Activated naive CD8-positive, alpha-beta T cell treated with anti-CD3 and anti-CD28 coated beads for 36 hours (primary cell): Measurements from ENCODE around the gene PIAS2. TPM values are rescaled to one million over a fixed set of nuclear protein-coding genes. Genes with fewer than 3 reads are reported as not detected.
"Not testable (repeated sequence)": the region's sequence is repeated elsewhere in the genome, so short reads cannot be mapped to it uniquely, and the experiment has no call there.

Source experiments
- DNase-seq: peaks from one replicate; pipeline ENCODE4 v3.0.0; 2021
- H3K27ac Mint-ChIP-seq: one replicate; pipeline ENCODE4 v1.8.0; 2022; ENCODE audit warnings: mild to moderate bottlenecking, moderate library complexity, mixed read lengths
- H3K27me3 Mint-ChIP-seq: one replicate; pipeline ENCODE4 v1.8.0; 2022; ENCODE audit warnings: mild to moderate bottlenecking, mixed read lengths
- H3K36me3 Mint-ChIP-seq: one replicate; pipeline ENCODE4 v1.8.0; 2021; ENCODE audit warnings: mild to moderate bottlenecking, mixed read lengths
- H3K4me1 Mint-ChIP-seq: one replicate; pipeline ENCODE4 v1.8.0; 2021; ENCODE audit warnings: mixed read lengths
- H3K4me3 Mint-ChIP-seq: one replicate; pipeline ENCODE4 v1.8.0; 2022; ENCODE audit warnings: mild to moderate bottlenecking, moderate library complexity, mixed read lengths
- H3K9me3 Mint-ChIP-seq: one replicate; pipeline ENCODE4 v1.8.0; 2022; ENCODE audit warnings: mixed read lengths
- total RNA-seq, 2 experiments: library from RNA; stranded (reverse); gene quantifications; one replicate each; pipeline ENCODE4 v1.2.3, GENCODE V29; 2021

Gene PIAS2, protein sequence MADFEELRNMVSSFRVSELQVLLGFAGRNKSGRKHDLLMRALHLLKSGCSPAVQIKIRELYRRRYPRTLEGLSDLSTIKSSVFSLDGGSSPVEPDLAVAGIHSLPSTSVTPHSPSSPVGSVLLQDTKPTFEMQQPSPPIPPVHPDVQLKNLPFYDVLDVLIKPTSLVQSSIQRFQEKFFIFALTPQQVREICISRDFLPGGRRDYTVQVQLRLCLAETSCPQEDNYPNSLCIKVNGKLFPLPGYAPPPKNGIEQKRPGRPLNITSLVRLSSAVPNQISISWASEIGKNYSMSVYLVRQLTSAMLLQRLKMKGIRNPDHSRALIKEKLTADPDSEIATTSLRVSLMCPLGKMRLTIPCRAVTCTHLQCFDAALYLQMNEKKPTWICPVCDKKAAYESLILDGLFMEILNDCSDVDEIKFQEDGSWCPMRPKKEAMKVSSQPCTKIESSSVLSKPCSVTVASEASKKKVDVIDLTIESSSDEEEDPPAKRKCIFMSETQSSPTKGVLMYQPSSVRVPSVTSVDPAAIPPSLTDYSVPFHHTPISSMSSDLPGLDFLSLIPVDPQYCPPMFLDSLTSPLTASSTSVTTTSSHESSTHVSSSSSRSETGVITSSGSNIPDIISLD
- 10 to 100 TPM; 37.4 to 38.8 TPM for total RNA-seq

DNA sequence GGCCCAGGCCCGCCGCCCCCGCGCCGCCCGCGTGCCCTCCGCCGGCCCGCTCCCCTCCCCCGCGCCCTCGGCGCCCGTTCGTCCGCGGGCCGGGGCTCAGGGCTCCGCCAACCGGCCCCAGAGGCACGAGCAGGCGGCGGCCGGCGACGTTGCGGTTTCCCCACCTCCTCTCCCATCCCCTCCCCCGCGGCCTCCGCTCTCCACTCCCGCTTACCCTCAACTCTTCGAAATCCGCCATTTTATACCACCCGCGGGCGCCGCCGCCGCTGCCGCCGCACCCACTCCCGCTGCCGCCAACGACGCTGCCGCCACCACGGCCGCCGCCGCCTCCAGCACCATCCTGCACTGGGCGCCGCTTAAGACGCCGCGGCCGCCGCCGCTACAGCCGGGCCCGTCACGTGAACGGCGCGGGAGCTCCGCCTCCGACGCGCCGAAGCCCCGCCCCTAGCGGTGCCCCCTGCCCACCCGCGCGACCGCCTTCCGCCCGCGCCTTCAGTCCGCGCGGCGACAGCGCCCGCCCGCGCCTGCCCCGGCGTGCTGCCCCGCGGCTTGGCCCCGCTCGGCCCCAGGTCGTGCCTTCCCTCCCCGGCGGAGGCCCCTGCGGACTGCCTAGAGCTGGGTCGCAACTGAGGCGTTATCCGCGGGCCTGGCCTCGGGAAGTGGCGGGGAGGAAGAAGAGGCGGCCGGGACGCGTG lies at the start of gene PIAS2, which contains the start of gene KATNAL2:
TSS of gene PIAS2 (minus strand) at position 400 of the 695 bp plus-strand sequence. CDS start at position 238, 162 bp downstream.
TSS of gene KATNAL2 (plus strand) at position 495 of the 695 bp plus-strand sequence. CDS start 29,271 bp downstream, outside the sequence.
- peak; percentile 82 for DNase-seq
- Mint-ChIP-seq H3K4me1 (peaks cover 42% of the 10 kb centered on the region), H3K27ac (peak within 1 kb of the TSS; percentile 83), H3K27me3 (no peaks in the 10 kb centered on the region), H3K4me3 (peak within 1 kb of the TSS; percentile 89), H3K9me3 (no peaks in the 10 kb centered on the region), H3K36me3 (peaks cover 18% of the 10 kb centered on the region)

DNA sequence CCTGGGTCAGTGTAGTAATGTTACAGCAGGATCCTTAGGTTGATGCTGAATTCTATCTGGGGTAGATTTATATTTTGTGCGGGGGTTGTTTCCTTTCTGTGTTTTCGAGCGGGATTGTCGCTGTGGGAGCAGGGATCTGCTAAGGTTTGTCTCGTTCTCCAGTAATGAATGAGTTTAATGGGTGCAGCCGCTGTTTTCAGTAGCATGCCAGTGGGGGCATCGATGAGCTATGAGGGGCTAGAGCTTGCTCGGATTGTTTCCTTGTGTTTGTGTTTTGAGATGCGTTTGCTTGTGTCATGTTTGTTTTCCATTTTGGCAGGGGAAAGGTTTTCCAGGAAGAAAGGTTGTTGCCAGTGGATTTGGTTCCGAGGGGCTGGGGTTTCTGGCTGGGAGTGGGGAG lies 49.0 kb upstream of the PIAS2 start:
- not testable (repeated sequence) for H3K27me3 Mint-ChIP-seq, DNase-seq, H3K4me3 Mint-ChIP-seq, H3K4me1 Mint-ChIP-seq, H3K36me3 Mint-ChIP-seq, H3K27ac Mint-ChIP-seq, H3K9me3 Mint-ChIP-seq

DNA sequence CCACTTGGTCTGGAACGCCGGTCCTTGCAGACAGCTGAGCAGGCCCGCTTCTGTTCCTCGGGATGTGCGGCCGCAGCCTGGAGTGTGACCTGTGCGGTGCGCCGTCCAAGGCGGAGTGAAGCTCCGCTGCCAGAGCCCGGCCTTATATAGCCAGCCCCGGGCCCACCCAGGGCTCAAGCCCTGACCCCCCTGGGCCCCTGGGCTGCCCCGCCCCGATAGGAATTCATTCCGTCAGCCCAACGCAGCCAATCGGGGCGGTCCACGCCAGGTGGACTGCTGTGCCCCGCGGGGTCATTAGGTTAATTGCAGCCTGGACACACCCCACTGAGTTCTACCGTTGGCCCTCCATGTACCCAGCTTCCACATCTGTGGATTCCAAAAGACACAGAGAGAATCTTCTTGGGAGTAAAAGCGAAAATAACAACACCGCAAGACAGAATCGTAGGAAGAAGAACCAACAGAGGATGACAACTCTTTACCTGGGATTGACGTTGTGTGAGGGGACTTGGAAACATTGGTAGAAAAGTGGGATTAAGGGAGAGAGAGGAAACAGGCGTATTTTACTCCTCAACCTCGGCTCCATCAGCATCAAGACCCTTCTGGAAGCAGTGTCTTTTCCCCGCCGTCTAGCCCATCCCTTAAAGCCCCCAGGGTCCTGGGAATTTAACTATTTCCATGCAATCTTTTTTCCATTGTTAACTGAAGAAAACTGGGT lies 47.4 kb upstream of the PIAS2 start:
- not testable (repeated sequence) for H3K27ac Mint-ChIP-seq, H3K36me3 Mint-ChIP-seq, H3K9me3 Mint-ChIP-seq, H3K4me3 Mint-ChIP-seq, DNase-seq, H3K4me1 Mint-ChIP-seq, H3K27me3 Mint-ChIP-seq

DNA sequence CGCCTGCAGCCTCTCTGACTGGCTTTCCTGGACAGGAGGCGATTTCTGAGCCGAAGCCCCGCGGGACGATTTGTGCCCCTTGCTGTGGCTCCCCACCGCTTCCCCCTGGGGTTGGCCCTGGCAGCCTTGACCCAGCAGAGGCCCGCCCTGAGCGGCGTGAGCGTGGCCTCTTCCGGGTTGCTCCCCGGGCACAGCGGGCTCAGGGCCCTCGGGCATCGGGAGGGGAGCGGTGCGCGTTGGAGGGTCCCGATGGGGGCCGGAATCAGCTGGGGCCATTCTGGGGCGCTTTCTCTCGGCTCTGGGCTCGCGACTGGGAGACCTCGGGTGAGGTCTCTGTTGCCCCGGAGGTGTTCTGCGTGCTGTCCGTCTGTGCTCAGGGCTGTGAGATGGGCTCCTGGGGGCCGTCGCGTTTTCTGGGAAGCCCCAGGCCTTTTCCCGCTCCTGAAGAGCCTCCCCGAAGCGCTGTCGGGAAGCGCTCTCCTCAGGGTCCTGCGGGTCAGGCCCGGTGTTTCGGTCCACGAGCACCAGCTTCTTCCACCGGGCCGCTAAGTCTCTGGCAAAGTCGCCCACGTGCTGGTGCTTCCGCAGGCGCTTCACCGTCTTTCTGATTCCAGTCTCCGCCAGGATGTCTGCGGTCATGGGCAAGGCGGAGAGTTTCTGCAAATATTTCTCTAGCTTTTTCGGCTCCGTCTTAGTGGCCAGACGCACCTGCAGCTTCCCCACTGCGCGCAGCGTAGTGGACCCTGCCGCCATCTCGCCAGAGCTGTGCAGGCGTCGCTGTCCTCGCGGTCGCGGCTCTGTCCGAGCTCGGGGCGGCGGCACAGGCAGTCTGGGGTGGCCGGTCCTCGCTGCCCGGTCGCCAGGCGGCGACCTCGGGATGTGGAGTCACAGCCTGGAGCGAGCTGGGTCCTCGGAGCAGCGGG lies 46.6 kb upstream of the PIAS2 start:
- not testable (repeated sequence) for H3K36me3 Mint-ChIP-seq, DNase-seq, H3K27me3 Mint-ChIP-seq, H3K4me1 Mint-ChIP-seq, H3K27ac Mint-ChIP-seq, H3K4me3 Mint-ChIP-seq, H3K9me3 Mint-ChIP-seq

DNA sequence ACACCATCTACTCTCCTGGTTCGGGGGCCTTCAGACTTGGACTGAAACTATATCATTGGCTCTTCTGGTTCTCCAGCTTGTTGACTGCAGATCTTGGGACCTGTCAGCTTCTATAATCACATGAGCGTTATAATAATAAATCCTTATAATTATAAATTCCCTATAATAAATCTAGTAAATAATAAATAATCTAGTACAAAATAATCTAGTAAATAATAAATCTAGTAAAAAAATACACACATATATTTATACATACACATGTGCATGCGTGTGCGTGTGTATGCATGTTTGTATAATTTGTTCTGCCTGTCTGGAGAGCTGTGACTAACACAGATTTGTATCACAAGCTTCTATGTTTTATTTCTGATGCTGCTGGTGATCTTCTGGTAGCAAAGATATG lies 40.9 kb upstream of the PIAS2 start:
- H3K4me3 Mint-ChIP-seq: no peak overlapping the region
- H3K9me3 Mint-ChIP-seq: peaks cover 1% of the 10 kb centered on the region
- H3K27me3 Mint-ChIP-seq: no peaks in the 10 kb centered on the region
- no peak overlapping the region for H3K27ac Mint-ChIP-seq
- H3K4me1 Mint-ChIP-seq: no peaks in the 10 kb centered on the region
- no peak for DNase-seq
- no peaks in the 10 kb centered on the region for H3K36me3 Mint-ChIP-seq

DNA sequence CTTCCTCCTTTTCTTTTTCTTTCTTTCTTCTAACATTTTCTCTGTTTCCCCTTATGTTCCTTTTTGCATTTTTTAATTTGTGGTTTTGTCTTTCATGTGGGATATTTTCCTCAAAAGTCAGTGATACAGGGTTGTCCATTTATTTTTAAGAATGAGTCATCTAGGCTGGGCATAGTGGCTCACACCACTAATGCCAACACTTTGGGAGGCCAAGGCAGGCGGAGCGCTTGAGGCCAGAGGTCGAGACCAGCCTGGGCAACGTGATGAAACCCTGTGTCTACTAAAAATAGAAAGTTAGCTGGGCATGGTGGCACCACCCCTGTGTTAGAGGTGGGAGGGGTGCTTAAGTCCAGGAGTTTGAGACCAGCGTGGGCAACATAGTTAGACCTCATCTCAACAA lies 35.9 kb upstream of the PIAS2 start:
- Mint-ChIP-seq H3K27ac (no peak overlapping the region), H3K4me1 (no peaks in the 10 kb centered on the region), H3K27me3 (peaks cover 14% of the 10 kb centered on the region), H3K4me3 (no peak overlapping the region), H3K36me3 (no peaks in the 10 kb centered on the region), H3K9me3 (no peaks in the 10 kb centered on the region)
- DNase-seq: no peak

DNA sequence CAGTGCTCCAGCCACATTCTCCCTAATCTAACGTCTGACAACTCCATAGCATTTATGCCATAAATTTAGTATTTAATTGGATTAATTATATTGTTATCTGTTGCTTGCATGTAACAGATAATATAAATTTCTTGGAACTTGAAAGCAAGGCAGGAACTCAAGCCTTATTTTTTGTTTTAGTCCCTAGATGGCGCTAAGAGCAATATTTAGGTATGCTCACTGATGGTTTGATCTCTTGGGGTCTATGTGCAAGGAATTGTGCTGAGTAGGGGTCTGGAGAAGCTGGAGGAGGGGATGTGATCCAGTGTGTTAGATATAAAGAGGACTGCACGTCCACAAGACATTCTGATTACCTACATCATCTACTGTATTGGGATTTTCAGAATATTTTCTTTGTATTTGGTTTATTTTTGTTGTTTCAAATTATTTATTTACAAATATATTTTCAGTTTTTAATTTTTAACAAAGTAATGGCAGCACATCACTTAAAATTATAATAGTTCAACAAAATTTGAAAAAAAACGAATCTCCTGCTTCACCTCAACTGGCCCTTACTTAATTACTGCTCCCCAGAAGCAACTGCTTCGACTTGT lies 32.9 kb upstream of the PIAS2 start:
- Mint-ChIP-seq H3K9me3 (no peaks in the 10 kb centered on the region), H3K4me3 (no peak overlapping the region), H3K4me1 (no peaks in the 10 kb centered on the region), H3K36me3 (no peaks in the 10 kb centered on the region), H3K27me3 (peaks cover 17% of the 10 kb centered on the region), H3K27ac (no peak overlapping the region)
- no peak for DNase-seq

DNA sequence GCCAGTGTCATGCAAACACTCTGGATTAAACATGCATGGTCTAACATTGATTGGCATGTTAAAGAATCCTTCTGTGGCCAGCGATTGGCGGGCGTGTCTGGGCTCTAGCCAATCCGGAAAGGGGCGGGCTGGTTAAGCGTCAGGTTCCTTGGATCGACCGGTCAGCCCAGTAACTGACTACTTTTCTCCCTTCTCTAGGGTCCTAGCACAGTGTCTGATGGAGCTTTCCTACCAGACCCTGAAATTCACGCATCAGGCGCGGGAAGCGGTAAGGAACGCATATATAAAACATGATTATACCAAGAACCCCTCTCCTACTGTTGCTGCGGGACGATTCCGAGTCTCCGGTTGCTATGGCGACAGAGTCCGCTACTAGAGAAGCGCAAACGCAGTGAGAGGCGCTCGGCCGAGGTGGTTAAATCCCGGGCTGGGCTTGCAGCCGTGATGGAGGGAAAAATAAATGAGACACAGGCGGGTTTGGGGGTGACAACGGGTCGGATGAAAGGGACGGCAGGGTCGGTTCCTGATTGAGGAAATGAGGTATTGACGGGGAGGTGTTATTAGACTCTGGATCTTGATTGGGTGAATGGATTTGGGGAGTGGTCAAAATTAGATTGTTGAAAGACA lies 29.5 kb upstream of the PIAS2 start:
- DNase-seq: peak; percentile 67
- Mint-ChIP-seq H3K27ac (no peak overlapping the region), H3K4me3 (no peak overlapping the region), H3K4me1 (no peaks in the 10 kb centered on the region), H3K36me3 (no peaks in the 10 kb centered on the region), H3K9me3 (no peaks in the 10 kb centered on the region), H3K27me3 (peaks cover 19% of the 10 kb centered on the region)

DNA sequence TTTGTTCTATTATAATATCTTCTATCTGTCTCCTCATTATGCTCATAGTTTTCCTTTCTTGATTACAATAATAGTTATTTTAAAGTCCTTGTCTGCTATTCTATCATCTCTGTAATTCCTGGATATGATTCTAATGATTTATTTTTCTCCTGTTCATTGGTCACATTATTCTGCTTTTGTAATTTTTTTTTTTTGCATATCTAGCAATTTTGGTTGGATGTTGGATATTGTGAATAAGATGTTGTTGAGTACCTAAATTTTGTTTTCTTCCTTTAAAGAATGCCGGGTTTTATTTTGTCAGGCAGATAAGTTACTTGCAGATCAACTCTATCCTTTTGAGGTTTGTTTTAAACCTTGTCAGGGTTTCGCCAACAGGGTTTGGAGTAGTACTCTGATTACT lies 25.3 kb upstream of the PIAS2 start:
- Mint-ChIP-seq H3K27ac (no peak overlapping the region), H3K36me3 (no peaks in the 10 kb centered on the region), H3K4me1 (no peaks in the 10 kb centered on the region), H3K27me3 (peaks cover 5% of the 10 kb centered on the region), H3K4me3 (no peak overlapping the region), H3K9me3 (no peaks in the 10 kb centered on the region)
- DNase-seq: no peak

DNA sequence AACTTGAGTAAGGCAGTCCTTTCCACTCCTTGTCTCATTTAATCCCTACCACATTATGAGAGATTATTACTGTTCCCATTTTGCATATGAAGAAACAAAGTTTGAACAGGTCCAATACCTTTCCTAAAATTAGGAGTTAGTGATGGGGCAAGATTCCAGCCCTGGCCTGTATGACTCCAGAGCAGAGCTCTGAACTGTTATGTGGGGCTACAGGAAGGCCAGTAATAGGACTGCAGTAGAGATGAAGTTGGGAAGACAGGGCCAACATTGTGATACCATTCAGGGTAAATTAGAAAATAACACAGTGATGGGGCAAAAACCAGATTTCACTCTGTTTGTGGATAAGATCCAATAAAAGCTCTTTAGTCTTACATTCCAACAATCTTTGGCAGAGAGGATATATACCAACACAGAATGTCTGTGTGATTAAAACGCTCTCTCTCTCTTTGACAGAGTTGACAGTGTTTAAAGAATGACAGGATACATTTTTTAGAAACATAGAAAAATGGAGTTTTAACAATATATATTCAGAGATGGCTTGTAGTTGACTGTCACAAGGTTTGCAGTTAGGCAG lies 22.8 kb upstream of the PIAS2 start:
- Mint-ChIP-seq H3K4me3 (no peak overlapping the region), H3K9me3 (no peaks in the 10 kb centered on the region), H3K27me3 (peaks cover under 1% of the 10 kb centered on the region), H3K27ac (no peak overlapping the region), H3K4me1 (no peaks in the 10 kb centered on the region), H3K36me3 (no peaks in the 10 kb centered on the region)
- no peak for DNase-seq

DNA sequence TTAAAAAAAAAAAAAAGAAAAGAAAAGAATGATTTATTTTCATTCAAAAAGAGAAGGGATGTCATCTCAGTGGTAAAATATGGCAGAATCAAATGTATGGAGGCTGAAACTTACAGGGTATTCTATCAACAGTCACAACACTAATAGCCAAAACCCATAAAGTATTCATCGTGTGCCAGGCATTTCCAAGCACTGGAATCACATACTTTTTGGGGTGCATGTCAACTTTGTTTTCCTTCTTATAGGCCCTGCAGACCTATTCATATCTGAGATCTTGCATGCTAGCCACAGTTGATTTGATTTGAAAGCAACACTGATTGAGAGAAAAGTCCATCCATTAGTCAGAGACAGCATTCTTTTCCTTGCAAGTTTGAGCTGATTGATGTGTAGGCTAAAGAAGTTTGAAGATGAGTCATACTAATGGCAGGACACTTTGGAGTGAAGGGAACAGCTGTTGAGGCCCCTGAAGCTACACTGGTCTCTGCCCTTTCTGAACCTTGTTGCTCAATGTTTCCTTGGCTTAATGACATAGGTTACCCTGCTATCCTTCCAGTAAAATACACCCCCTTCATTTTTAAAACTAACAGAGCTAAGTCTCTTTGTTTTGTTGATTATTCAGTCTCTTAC lies 22.1 kb upstream of the PIAS2 start:
- Mint-ChIP-seq H3K27me3 (no peaks in the 10 kb centered on the region), H3K4me3 (no peak overlapping the region), H3K27ac (no peak overlapping the region), H3K9me3 (no peaks in the 10 kb centered on the region), H3K36me3 (no peaks in the 10 kb centered on the region), H3K4me1 (no peaks in the 10 kb centered on the region)
- DNase-seq: no peak

DNA sequence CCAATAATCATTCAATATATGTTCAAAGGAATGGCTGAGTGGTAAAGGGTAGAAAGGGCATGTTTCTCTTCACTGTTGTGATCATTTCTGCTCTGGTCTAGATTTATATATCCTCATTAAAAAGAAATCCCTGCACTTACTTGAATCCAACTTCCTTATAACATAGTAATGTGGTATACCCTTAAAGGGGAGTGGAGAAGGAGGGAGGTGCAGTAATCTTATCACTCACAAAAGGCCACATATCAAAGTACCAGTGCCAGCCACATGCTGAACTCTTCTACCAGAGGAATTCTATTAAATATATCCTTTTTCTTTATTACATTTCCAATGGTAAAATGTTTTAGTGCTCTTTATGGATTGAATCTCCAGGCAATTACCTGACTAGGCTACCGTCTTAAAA lies 3.3 kb upstream of the PIAS2 start:
- Mint-ChIP-seq H3K27me3 (no peaks in the 10 kb centered on the region), H3K4me3 (no peak overlapping the region), H3K4me1 (peaks cover 18% of the 10 kb centered on the region), H3K36me3 (peaks cover 11% of the 10 kb centered on the region), H3K9me3 (peaks cover 2% of the 10 kb centered on the region), H3K27ac (no peak overlapping the region)
- DNase-seq: no peak

DNA sequence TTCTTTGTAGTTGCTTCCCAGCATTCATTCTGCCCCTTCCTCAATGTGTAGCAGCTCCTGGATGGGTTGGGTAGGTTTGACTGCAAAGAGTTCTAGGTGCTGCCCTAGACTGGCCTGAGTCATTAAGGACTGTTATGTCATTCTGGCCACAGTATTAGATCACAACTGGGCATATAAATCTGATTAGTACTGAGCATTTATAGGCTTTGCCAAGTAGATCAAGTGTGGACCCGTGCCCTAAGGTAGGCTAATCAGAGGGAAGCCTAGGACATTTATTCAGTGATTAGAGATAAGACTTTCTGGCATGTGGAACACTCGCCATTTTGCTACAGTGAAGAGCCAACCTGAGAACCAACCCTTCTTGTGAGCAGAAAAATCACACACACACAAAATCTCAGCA lies 2.8 kb upstream of the PIAS2 start:
- no peaks in the 10 kb centered on the region for H3K27me3 Mint-ChIP-seq
- no peak overlapping the region for H3K4me3 Mint-ChIP-seq
- peaks cover 2% of the 10 kb centered on the region for H3K9me3 Mint-ChIP-seq
- no peak overlapping the region for H3K27ac Mint-ChIP-seq
- H3K4me1 Mint-ChIP-seq: peaks cover 23% of the 10 kb centered on the region
- DNase-seq: no peak
- H3K36me3 Mint-ChIP-seq: peaks cover 14% of the 10 kb centered on the region
